Hair follicular keratinocyte (primary cell): ENCODE data around the gene CCT8. TPM values are rescaled to one million over a fixed set of nuclear protein-coding genes. Genes with fewer than 3 reads are reported as not detected.

ENCODE experiments used
- total RNA-seq: library from RNA; depleted of rRNA; stranded (reverse); fragments of >200 nt; gene quantifications from 2 replicates; pipeline ENCODE4 v1.2.3, GENCODE V29; 2015

The CCT8 gene
- total RNA-seq: 226 and 330 TPM in 2 replicates

GRCh38 chr21:29073222-29074006 is at the start of gene CCT8:
Gene CCT8, minus strand, starts transcription at chr21:29073648. Its CDS starts 58 bp downstream, at chr21:29073590.

GRCh38 chr21:29024474-29025327 is 48.7 kb downstream of the CCT8 start, which contains the start of gene USP16:
Gene USP16, plus strand, starts transcription at chr21:29024668. Its CDS starts 3,246 bp downstream, at chr21:29027914.

Other genes with a start within 250 kb of the CCT8 start
- 14.8 and 15.0 TPM in 2 replicates for gene LTN1, start 80.8 kb downstream of the CCT8 start, total RNA-seq
- gene RWDD2B, start 54.3 kb downstream of the CCT8 start, total RNA-seq: 13.7 and 17.1 TPM in 2 replicates
- 19.1 and 21.8 TPM in 2 replicates for gene USP16, start 49.0 kb downstream of the CCT8 start, total RNA-seq
- 4.1 and 11.6 TPM in 2 replicates for gene MAP3K7CL, start 57.0 kb upstream of the CCT8 start, total RNA-seq
- 23.7 and 48.7 TPM in 2 replicates for gene BACH1, start 225.3 kb upstream of the CCT8 start, total RNA-seq